K562 (cell line): Measurements from ENCODE around the gene CTIF. TPM values are rescaled to one million over a fixed set of nuclear protein-coding genes. Genes with fewer than 3 reads are reported as not detected.

ENCODE experiments used
- ARID1B ChIP-seq: fragments of 450-650 bp; IDR thresholded peaks from 2 replicates; pipeline ENCODE4 v1.6.1; 2016; ENCODE audit warnings: antibody characterized with exemption, mild to moderate bottlenecking, inconsistent platforms
- CREB3 ChIP-seq: fragments of 450-650 bp; conservative IDR thresholded peaks from 2 replicates; pipeline ENCODE4 v1.6.1; 2016; ENCODE audit warnings: missing genetic modification characterization, low read depth, mild to moderate bottlenecking, missing compliant biosample characterization, moderate library complexity
- FOXP1 ChIP-seq: sonication (generic); formaldehyde crosslinking; IDR thresholded peaks from 2 replicates; pipeline ENCODE4 v1.8.0; 2022; ENCODE audit warnings: mild to moderate bottlenecking, missing genetic modification reagents
- HEY1 ChIP-seq: fragments of 250-450 bp; sonication (Bioruptor Pico); IDR thresholded peaks from 2 replicates; pipeline ENCODE4 v1.5.0; 2020; ENCODE audit warnings: mild to moderate bottlenecking, moderate library complexity, borderline replicate concordance
- SFPQ ChIP-seq: fragments of 200-400 bp; formaldehyde crosslinking; IDR thresholded peaks from 2 replicates; pipeline ENCODE4 v1.6.1; 2017; ENCODE audit warnings: mild to moderate bottlenecking, low read depth, low read length, moderate library complexity
- SRSF9 ChIP-seq: fragments of 200-400 bp; formaldehyde crosslinking; IDR thresholded peaks from 2 replicates; pipeline ENCODE4 v1.6.1; 2017; ENCODE audit warnings: low read depth, low read length, borderline replicate concordance
- TBP ChIP-seq: optimal IDR thresholded peaks from 2 replicates; pipeline ENCODE3; 2011; ENCODE audit warnings: low read depth, low read length, improper control_type of control experiment
- ZNF133 ChIP-seq: fragments of 250-450 bp; sonication (Bioruptor Pico); IDR thresholded peaks from 2 replicates; pipeline ENCODE4 v1.4.0; 2020; ENCODE audit warnings: mild to moderate bottlenecking
- ZNF184 ChIP-seq: sonication (generic); formaldehyde crosslinking; IDR thresholded peaks from 2 replicates; pipeline ENCODE4 v1.5.0; 2020; ENCODE audit warnings: missing genetic modification reagents
- ZNF766 ChIP-seq: fragments of 200-800 bp; sonication (Bioruptor generic); conservative IDR thresholded peaks from 2 replicates; pipeline ENCODE4 v1.6.1; 2016; ENCODE audit warnings: missing genetic modification characterization, missing compliant biosample characterization
- polyA plus RNA-seq, 8 experiments: library from polyadenylated mRNA; depleted of rRNA in 4 of 8; stranded (reverse) in 5 of 8; unstranded in 3 of 8; fragments of >200 nt; fragmentation: Nextera tagmentation in 2 of 8; fragmentation: Illumina TruSeq in 1 of 8; extraction: Ambion mirVana in 2 of 8; extraction: Trizol in 1 of 8; gene quantifications; 2 replicates each; pipeline versions ENCODE4 v1.2.1 to v1.2.3, GENCODE V29; 2011 to 2014; ENCODE audit warnings: inconsistent platforms in 1 of 8, missing spikeins in 1 of 8
- total RNA-seq, 7 experiments: library from RNA; depleted of rRNA in 6 of 7; stranded (reverse); fragments of >200 nt in 6 of 7; fragmentation: Illumina TruSeq in 2 of 7; extraction: Trizol in 2 of 7; gene quantifications; 2 replicates each; pipeline versions ENCODE4 v1.2.1 to v1.2.3, GENCODE V29; 2011 to 2021; ENCODE audit warnings: low replicate concordance in 1 of 7
- TF ChIP-seq, protein P1 (sequence below): sonication (generic); formaldehyde crosslinking; IDR thresholded peaks from 2 replicates; pipeline ENCODE4 v1.8.0; 2022; ENCODE audit warnings: mild to moderate bottlenecking, missing genetic modification reagents, borderline replicate concordance
- TF ChIP-seq, protein P2 (sequence below), 2 experiments: fragments of 450-650 bp in 1 of 2; sonication (generic) in 1 of 2; formaldehyde crosslinking in 1 of 2; IDR thresholded peaks; 2 replicates each; pipeline versions ENCODE4 v1.7.1 to v1.9.0; 2016 to 2022; ENCODE audit warnings: inconsistent platforms in 1 of 2, mild to moderate bottlenecking in 1 of 2, missing genetic modification reagents in 1 of 2

Gene CTIF
- total and polyA plus RNA-seq, 9 of the 15 experiments (the other 6 are each of a cell fraction or from before 2014, with no cell fraction given), result 0.17 to 11.5 (median 2.2) TPM

DNA sequence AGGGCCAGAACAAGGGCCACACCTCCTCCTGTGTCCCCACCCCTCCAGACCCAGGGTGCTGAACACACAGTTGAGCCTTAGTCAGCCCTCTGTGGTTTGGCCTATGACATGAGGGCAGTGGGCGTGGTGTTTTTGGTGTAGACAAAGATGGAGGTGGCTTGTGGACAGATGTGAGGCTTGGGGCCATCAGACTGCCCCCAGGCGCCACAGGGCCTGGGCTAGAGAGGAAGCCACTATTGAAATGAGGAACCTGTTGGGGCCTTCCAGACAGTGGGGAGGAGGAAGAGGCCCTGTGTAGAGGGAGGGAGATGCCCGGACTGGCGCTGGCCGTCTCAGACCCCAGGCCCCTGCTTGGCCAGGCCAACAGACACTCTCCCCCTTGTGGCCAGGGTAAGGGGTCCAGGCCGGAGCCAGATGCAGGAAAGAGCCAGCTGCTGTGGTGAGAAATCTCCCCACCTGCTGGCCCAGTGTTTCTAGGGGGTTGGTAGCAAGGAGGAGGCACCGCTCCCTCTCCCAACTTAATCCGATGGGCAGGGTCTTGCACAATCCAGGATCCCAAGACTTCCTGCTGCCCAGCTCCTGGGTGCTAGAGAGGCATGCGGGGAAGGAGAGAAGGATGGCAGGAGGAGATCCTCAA lies 358.2 kb downstream of the CTIF start (continued):
- TF ChIP-seq, protein P1, sequence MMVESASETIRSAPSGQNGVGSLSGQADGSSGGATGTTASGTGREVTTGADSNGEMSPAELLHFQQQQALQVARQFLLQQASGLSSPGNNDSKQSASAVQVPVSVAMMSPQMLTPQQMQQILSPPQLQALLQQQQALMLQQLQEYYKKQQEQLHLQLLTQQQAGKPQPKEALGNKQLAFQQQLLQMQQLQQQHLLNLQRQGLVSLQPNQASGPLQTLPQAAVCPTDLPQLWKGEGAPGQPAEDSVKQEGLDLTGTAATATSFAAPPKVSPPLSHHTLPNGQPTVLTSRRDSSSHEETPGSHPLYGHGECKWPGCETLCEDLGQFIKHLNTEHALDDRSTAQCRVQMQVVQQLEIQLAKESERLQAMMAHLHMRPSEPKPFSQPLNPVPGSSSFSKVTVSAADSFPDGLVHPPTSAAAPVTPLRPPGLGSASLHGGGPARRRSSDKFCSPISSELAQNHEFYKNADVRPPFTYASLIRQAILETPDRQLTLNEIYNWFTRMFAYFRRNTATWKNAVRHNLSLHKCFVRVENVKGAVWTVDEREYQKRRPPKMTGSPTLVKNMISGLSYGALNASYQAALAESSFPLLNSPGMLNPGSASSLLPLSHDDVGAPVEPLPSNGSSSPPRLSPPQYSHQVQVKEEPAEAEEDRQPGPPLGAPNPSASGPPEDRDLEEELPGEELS (CRISPR knock-in tag), result no peak
- TF ChIP-seq SFPQ (no peak), ZNF184 (CRISPR knock-in tag) (no peak), CREB3 (tag) (no peak), ZNF133 (CRISPR knock-in tag) (no peak), ARID1B (peak; percentile 58; the same call in 1 of the 2 replicates), HEY1 (no peak), ZNF766 (CRISPR knock-in tag) (no peak), FOXP1 (no peak), SRSF9 (no peak), TBP (peak; percentile 21)
- TF ChIP-seq, protein P2, sequence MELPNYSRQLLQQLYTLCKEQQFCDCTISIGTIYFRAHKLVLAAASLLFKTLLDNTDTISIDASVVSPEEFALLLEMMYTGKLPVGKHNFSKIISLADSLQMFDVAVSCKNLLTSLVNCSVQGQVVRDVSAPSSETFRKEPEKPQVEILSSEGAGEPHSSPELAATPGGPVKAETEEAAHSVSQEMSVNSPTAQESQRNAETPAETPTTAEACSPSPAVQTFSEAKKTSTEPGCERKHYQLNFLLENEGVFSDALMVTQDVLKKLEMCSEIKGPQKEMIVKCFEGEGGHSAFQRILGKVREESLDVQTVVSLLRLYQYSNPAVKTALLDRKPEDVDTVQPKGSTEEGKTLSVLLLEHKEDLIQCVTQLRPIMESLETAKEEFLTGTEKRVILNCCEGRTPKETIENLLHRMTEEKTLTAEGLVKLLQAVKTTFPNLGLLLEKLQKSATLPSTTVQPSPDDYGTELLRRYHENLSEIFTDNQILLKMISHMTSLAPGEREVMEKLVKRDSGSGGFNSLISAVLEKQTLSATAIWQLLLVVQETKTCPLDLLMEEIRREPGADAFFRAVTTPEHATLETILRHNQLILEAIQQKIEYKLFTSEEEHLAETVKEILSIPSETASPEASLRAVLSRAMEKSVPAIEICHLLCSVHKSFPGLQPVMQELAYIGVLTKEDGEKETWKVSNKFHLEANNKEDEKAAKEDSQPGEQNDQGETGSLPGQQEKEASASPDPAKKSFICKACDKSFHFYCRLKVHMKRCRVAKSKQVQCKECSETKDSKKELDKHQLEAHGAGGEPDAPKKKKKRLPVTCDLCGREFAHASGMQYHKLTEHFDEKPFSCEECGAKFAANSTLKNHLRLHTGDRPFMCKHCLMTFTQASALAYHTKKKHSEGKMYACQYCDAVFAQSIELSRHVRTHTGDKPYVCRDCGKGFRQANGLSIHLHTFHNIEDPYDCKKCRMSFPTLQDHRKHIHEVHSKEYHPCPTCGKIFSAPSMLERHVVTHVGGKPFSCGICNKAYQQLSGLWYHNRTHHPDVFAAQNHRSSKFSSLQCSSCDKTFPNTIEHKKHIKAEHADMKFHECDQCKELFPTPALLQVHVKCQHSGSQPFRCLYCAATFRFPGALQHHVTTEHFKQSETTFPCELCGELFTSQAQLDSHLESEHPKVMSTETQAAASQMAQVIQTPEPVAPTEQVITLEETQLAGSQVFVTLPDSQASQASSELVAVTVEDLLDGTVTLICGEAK (IDR thresholded peaks at IDR 0.05), result no peak
- TF ChIP-seq, protein P2 (CRISPR knock-in tag; IDR thresholded peaks at IDR 0.05), result no peak
